Stimulated activated CD8-positive, alpha-beta memory T cell treated with anti-CD3 and anti-CD28 coated beads, Interleukin-7, amount 100 ng/mL, for 4 hours (primary cell): Measurements from ENCODE around the gene DLGAP1.

Experiments used
- DNase-seq, 2 donors: peaks; one replicate each; pipeline ENCODE4 v3.0.0-alpha.2; 2020; ENCODE audit warnings: low read depth in 2 of 2

Gene DLGAP1

GRCh38 chr18:3468833-3469232 lies 986.3 kb downstream of the DLGAP1 start:
- no peak for DNase-seq

- no peak for DNase-seq
Observed at GRCh38 chr18:3468066-3468705, 986.9 kb downstream of the DLGAP1 start.

GRCh38 chr18:3466872-3467271 lies 988.2 kb downstream of the DLGAP1 start:
- DNase-seq = no peak

GRCh38 chr18:3466045-3466444 lies 989.1 kb downstream of the DLGAP1 start:
- DNase-seq = no peak

- no peak for DNase-seq
Observed at GRCh38 chr18:3463051-3463450, 992.1 kb downstream of the DLGAP1 start.

- no peak for DNase-seq
Observed at GRCh38 chr18:3461704-3462103, 993.4 kb downstream of the DLGAP1 start.

- no peak for DNase-seq
Observed at GRCh38 chr18:3460823-3461398, 994.2 kb downstream of the DLGAP1 start.

GRCh38 chr18:3458952-3459853 lies 995.9 kb downstream of the DLGAP1 start:
- DNase-seq = no peak

- DNase-seq = no peak
Observed at GRCh38 chr18:3458378-3458777, 996.7 kb downstream of the DLGAP1 start.

- no peak for DNase-seq
Observed at GRCh38 chr18:3457261-3457724, 997.8 kb downstream of the DLGAP1 start.

GRCh38 chr18:3456686-3457069 lies 998.4 kb downstream of the DLGAP1 start:
- no peak for DNase-seq

GRCh38 chr18:3455907-3456685 lies 999.0 kb downstream of the DLGAP1 start:
- no peak for DNase-seq

GRCh38 chr18:3455090-3455635 lies 999.9 kb downstream of the DLGAP1 start:
- no peak for DNase-seq

- DNase-seq = no peak
Observed at GRCh38 chr18:3454365-3455089, 1000.6 kb downstream of the DLGAP1 start.

GRCh38 chr18:3453540-3454364 lies 1001.4 kb downstream of the DLGAP1 start:
- DNase-seq = no peak

- no peak for DNase-seq
Observed at GRCh38 chr18:3452750-3453539, 1002.2 kb downstream of the DLGAP1 start.

GRCh38 chr18:3451989-3452749 lies 1002.9 kb downstream of the DLGAP1 start:
- peak in 1 of 2 donors; percentile 17 for DNase-seq
